HG02938 (cell line): Measurements from ENCODE around the gene ACR.

ENCODE experiments used
- ATAC-seq: cut with Tn5 transposase; IDR thresholded peaks from one replicate; pipeline ENCODE4 v1.9.1; 2021; ENCODE audit warnings: mild to moderate bottlenecking, moderate library complexity; ENCODE audit not compliant: unreplicated experiment

The ACR gene

GRCh38 chr22:50737728-50738648, at the start of gene ACR:
TSS of gene ACR (plus strand) at chr22:50738204. CDS start at chr22:50738236, 32 bp downstream.
- ATAC-seq: no peak

GRCh38 chr22:50688448-50688847, 49.6 kb upstream of the ACR start:
- no peak for ATAC-seq

- no peak for ATAC-seq
Measured at GRCh38 chr22:50691521-50691920, 46.5 kb upstream of the ACR start.

DNA sequence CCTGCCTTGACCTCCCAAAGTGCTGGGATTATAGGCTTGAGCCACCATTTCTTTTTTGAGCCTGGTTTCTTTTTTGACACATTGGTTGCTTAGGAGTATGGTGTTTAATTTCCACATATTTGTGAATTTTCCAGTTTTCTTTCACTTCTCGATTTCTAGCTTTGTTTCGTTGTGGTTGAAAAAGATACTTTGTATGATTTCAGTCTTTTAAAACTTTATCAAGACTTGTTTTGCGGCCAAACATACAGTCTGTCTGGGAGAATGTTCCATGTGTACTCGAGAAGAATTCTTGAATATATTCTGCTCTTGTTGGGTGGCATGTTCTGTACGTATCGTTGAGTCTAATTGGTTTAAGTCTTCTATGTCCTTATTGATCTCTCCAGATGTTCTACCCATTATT, 44.5 kb upstream of the ACR start:
- no peak for ATAC-seq

DNA sequence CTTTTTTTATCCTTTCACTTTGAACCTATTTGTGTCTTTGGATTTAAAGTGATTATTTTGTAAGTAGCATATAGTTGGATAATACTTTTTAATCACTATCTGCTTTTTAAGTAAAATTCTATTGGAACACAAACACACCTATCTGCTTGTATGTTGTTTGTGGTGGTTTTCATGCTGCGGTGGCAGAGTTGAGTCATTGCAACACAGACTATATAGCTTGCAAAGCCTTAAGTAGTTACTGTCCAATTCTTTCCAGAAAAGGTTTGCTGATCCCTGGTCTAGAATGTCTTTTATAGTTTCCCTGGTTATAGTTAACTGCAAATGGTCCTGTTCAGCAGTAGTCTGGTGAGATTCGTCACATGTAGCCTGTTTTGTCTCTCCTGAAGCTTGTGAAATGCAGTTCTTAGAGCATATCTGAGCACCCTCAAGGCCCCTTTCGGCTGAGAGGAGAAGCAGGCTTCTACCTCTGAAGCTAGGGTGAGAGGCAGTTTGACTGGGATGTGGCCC, 43.9 kb upstream of the ACR start:
- no peak for ATAC-seq

- no peak for ATAC-seq
Measured at GRCh38 chr22:50694766-50695420, 43.1 kb upstream of the ACR start.

DNA sequence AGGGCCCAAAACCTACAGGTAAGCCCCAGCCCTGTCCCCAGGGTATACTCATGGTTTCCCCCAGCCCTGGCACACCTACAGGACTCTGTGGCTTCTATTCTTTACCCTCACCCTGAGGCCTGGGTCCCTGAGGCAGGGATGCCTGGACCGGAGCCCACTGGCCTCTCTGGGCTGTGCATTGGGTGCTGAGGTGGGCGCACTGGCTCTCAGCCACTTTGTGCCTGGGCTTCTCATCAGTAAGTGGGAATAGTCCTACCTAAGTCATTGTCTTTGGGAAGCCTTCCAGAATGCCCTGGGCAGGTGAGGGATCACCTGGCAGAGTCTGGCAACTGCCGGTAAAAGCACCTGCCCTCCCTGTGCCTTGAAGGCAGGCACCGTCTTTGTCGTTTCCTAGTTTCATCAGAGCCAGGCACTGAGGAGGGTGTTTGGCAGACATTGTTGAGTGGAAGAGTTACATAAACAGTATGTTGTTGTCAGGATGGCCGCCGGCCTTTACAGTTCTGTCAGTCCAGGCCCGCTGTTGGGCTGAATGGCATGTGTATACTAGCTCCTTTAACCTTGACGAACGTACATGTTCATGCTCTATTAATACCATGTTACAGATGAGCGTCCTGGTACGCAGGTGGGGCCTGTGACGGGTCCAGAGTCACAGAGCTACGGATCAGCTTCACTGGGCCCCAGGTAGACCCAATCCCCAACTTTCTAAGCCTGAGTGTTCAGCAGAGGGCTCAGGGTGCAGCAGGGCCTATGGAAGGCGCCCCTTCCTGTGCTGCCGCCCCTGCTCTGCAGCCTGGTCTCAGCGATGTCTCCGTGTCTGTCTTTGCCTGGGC, 42.4 kb upstream of the ACR start:
- no peak for ATAC-seq

- ATAC-seq: no peak
Measured at GRCh38 chr22:50696251-50696798, 41.7 kb upstream of the ACR start.

- no peak for ATAC-seq
Measured at GRCh38 chr22:50696799-50697561, 41.0 kb upstream of the ACR start.

- ATAC-seq: no peak
Measured at GRCh38 chr22:50697667-50698506, 40.1 kb upstream of the ACR start.

- no peak for ATAC-seq
Measured at GRCh38 chr22:50698546-50698945, 39.5 kb upstream of the ACR start.

- ATAC-seq: no peak
Measured at GRCh38 chr22:50699001-50699755, 38.8 kb upstream of the ACR start.

- no peak for ATAC-seq
Measured at GRCh38 chr22:50699756-50700386, 38.1 kb upstream of the ACR start.

GRCh38 chr22:50700387-50701075, 37.5 kb upstream of the ACR start:
- no peak for ATAC-seq

DNA sequence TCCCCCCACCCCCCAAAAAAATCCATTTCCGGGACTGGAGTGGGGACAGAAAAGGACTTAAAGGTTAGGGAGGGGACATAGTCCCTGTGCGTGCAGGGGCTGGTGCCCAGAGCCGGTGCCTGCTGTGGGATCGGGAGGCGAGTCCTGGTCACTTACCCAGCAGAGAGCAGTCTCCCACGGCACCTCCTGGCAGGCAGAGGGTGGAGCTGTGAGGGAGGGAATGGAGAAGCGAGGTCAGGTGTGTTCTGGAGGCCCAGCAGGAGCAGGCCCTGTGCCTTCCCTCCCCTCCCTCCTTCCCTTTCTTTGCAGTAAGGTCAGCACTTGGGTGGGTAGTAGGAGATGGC, 37.0 kb upstream of the ACR start:
- no peak for ATAC-seq

DNA sequence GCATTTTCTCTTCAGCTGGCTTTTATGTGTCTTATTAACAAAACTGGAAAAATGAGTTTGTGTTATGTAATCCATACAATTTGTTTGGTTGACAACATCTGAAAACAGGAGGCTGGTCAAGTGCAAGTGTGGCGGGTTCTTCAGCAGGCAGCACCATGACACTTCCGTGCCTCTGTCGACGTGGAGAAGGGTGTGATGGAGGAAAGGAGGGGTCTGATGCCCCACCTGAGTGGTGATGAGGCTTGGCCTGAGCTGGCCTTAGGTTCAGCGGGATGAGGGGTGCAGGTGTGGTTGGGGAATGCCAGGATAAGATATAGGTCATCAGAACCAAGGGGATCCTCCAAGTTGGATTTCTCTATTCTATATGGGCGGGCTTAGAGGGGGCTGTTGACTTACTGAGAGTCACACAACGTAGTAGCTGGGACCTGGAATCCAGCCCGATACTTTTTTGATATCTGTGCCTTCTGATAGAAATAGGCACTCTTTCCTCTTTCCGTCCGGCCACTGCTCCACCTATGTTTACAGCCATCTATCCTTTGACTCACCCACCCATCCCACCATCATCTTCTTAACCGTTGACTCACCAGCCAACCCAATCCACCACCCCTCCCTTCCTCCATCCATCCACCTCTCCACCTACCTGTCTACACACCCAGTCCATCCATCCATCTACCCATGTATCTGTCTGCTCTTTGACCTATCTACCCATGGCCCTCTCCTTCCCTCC, 36.4 kb upstream of the ACR start:
- ATAC-seq: no peak

DNA sequence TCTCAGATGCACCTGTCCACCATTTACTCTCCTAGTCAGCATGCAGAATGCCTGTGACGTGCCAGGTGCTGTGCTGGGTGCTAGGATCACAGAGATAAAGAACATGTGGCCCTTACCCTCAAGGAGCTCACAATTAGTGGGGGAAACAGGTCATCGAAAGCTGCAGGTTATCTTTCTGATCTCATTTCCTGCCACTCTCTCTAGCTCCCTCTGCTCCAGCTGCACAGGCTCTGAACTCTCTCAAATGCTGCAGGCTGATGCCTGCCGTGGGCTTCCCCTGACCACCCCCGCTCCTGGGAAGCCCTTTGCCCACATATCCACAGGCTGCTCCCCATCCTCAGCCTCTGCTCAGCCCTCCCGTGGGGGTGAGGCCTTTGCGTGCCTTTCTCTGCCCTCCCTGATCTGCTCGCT, 35.7 kb upstream of the ACR start:
- no peak for ATAC-seq
